Measurements from ENCODE around the gene ULK4.

DNA sequence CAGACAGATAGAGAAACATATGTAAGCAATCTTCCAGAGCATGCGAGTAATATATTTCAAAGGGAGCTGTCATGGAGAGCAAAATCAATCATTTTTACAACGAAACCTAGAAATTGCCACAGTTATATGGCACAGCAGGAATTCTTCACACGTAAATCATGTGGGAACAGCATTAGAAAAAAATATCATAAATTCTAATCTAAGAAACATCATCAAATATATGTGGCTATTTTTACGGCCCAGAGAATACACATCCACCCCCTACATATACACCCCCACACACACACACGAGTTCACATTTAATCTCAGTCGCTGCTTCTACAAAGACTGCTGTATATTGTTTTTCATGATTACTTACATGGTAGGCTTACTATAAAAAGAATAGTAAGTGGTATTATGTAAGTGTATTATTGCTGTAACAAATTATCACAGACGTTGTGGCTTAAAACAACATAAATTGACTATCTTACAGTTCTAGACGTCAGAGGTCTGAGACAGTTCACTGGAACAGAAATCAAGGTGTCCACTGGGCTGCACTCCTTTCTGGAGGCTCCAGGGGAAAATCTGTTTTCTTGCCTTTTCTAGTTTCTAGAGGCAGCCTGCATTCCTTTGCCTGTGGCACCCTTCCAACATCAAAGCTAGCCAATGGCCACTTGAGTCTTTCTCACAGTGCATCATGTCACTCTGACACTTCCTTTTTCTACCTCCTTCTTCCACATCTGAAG is 363.3 kb downstream of the ULK4 start:
- no peak for TF ChIP-seq CTCF (IDR thresholded peaks at IDR 0.05 in 4 of 5, conservative IDR thresholded peaks at IDR 0.05 in 1 of 5)
- no peak for TF ChIP-seq POLR2A (IDR thresholded peaks at IDR 0.05)

Measured in gastrocnemius medialis (tissue), 4 donors.